ENCODE data around the gene GSTP1. TPM values are rescaled to one million over a fixed set of nuclear protein-coding genes. Genes with fewer than 3 reads are reported as not detected.

GSTP1 gene
- total and polyA plus RNA-seq, 2 of the 8 experiments (the other 6 are each of a cell fraction or from before 2014, with no cell fraction given), result 1,454 to 3,329 TPM

GRCh38 chr11:67604815-67605214 is 21.2 kb downstream of the GSTP1 start:
- Histone ChIP-seq H2BK12ac (ENCODE audit: low read depth, low read length) (peak overlapping the region; percentile 94), H2BK5ac (ENCODE audit: low read depth, low read length) (no peak overlapping the region), H3K23ac (ENCODE audit: insufficient read length) (no peak overlapping the region), H3K4me2 (ENCODE audit: insufficient read depth in 1 of 2, low read depth in 2 of 2, low read length in 2 of 2) (peak overlapping the region; percentile 9 to 64; a peak in 3 of 4 replicates), H4K20me1 (replicated peaks in 1 of 2; ENCODE audit: control insufficient read depth in 1 of 2, insufficient read depth in 2 of 2, low read length in 2 of 2) (peaks cover 0 to 2% of the 10 kb centered on the region in 2 experiments), H3K79me2 (ENCODE audit: control insufficient read depth in 1 of 2, insufficient read depth in 2 of 2, low read length in 2 of 2) (peaks cover 0 to 8% of the 10 kb centered on the region in 2 experiments; a peak in 1 of 4 replicates), H3K4ac (replicated peaks; ENCODE audit: insufficient read length, low read depth, low read length) (no peak overlapping the region), H3K14ac (ENCODE audit: insufficient read length) (no peak overlapping the region), H3K23me2 (ENCODE audit: low read depth, low read length) (peaks cover 9% of the 10 kb centered on the region; the same call in 1 of the 2 replicates), H3K9me3 (ENCODE audit: insufficient read depth in 2 of 2, low read depth in 1 of 2, low read length in 1 of 2) (no peaks in the 10 kb centered on the region), H2AFZ (ENCODE audit: low read length) (no peak overlapping the region), H2BK20ac (ENCODE audit: low read length) (peak overlapping the region; percentile 90; the same call in 1 of the 2 replicates), H3K79me1 (ENCODE audit: low read depth, low read length) (no peaks in the 10 kb centered on the region), H3K27me3 (replicated peaks in 1 of 4; ENCODE audit: control insufficient read depth in 3 of 4, extremely low read depth in 1 of 4, insufficient read depth in 3 of 4, low read length in 3 of 4) (peaks cover 0 to 4% (median 0%) of the 10 kb centered on the region in 4 experiments; a peak in 2 of 7 replicates), H3K18ac (ENCODE audit: extremely low read depth, low read length) (peak overlapping the region; percentile 52; the same call in 1 of the 2 replicates), H3K4me3 (ENCODE audit: extremely low read depth in 1 of 4, insufficient read depth in 2 of 4, low read depth in 3 of 4, low read length in 4 of 4) (no peak overlapping the region), H3K36me3 (ENCODE audit: control insufficient read depth in 2 of 4, insufficient read depth in 4 of 4, low read length in 3 of 4) (peaks cover 0 to 4% (median 3%) of the 10 kb centered on the region in 4 experiments; a peak in 5 of 8 replicates), H3K9ac (replicated peaks in 1 of 4; ENCODE audit: extremely low read depth in 1 of 4, low read depth in 3 of 4, low read length in 3 of 4) (no peak overlapping the region), H2BK120ac (replicated peaks; ENCODE audit: low read depth, low read length) (peak overlapping the region; percentile 65), H3K56ac (replicated peaks; ENCODE audit: insufficient read length, low read depth, low read length) (no peak overlapping the region), H2BK15ac (ENCODE audit: low read length) (peak overlapping the region; percentile 12; the same call in 1 of the 2 replicates), H3K4me1 (replicated peaks in 1 of 4; ENCODE audit: control insufficient read depth in 3 of 4, insufficient read depth in 4 of 4, low read length in 3 of 4) (peaks cover 5 to 27% (median 17%) of the 10 kb centered on the region in 4 experiments; a peak in 6 of 7 replicates), H4K91ac (replicated peaks; ENCODE audit: insufficient read length, low read length) (peak overlapping the region; percentile 93), H4K5ac (ENCODE audit: insufficient read length, low read depth, low read length) (no peak overlapping the region), H3K27ac (ENCODE audit: low read depth, low read length) (no peak overlapping the region), H4K8ac (ENCODE audit: extremely low read depth, insufficient read depth, low read length) (no peak overlapping the region), H2AK5ac (ENCODE audit: low read depth, low read length) (peak overlapping the region; percentile 58; the same call in 1 of the 2 replicates)
- POLR2A ChIA-PET (ENCODE audit: partially characterized antibody), result interaction anchor here (0.7 to 2.8 kb wide), 5 partner anchors 9 to 27 kb away, joined by 3 to 25 read pairs (median 4); partner anchors contain the start of gene GSTP1
- CTCF ChIA-PET (ENCODE audit: partially characterized antibody), result interaction anchor here (0.5 to 1.6 kb wide), 10 partner anchors 8 to 44 kb away, joined by 3 to 15 read pairs (median 4); partner anchors contain the start of gene GSTP1
- no peak for DNase-seq (ENCODE audit: low read depth in 1 of 2, low spot score in 2 of 2)
- FAIRE-seq, result no peak
- 92% methylated on average over 2 of the region's 2 CpGs; no CpG with 5 or more reads in 1 of the 2 experiments for WGBS, 2 experiments (ENCODE audit: extremely low coverage in 1 of 2, insufficient coverage in 1 of 2, insufficient read length in 1 of 2, insufficient replicate concordance in 2 of 2, low coverage in 1 of 2, low lambda C conversion rate in 2 of 2, missing lambda C conversion rate in 1 of 2)
- TF ChIP-seq CTCF (IDR thresholded peaks at IDR 0.05; ENCODE audit: control extremely low read depth in 1 of 3, insufficient read depth in 1 of 3, low read depth in 1 of 3, low read length in 3 of 3), result no peak
- no peak for TF ChIP-seq SIN3A (conservative IDR thresholded peaks at IDR 0.05 in 1 of 2, IDR thresholded peaks at IDR 0.05 in 1 of 2; ENCODE audit: low read depth in 1 of 2, low read length in 2 of 2)
